Measurements from ENCODE around the gene TIGD7. TPM values are rescaled to one million over a fixed set of nuclear protein-coding genes. Genes with fewer than 3 reads are reported as not detected.

Gene TIGD7
- 1 to 10 TPM; 4.0 to 4.7 TPM for total RNA-seq

GRCh38 chr16:3305109-3306068, at the start of gene TIGD7, which contains the start of gene ZNF75A:
Gene TIGD7 (minus strand): TSS chr16:3305430. CDS start chr16:3300614, 4,816 bp downstream.
Gene ZNF75A (plus strand): TSS chr16:3305497. CDS start chr16:3308429, 2,932 bp downstream.
- H3K27ac Mint-ChIP-seq: peak within 1 kb of the TSS; percentile 90
- ChIA-PET POLR2A (interaction anchor here (0.7 to 2.8 kb wide), 19 partner anchors 9 to 225 kb away, joined by 3 to 24 read pairs (median 4); partner anchors contain the start of genes NAA60, ZNF174, ZNF200 and ZNF263), CTCF (interaction anchor here (0.9 to 1.6 kb wide), 4 partner anchors 38 to 127 kb away, joined by 3 to 9 read pairs (median 4); partner anchors contain the start of gene ZNF174)
- H3K36me3 Mint-ChIP-seq (ENCODE audit: low read depth): peaks cover 81% of the 10 kb centered on the region
- H3K9me3 Mint-ChIP-seq: peaks cover 43% of the 10 kb centered on the region
- peak; percentile 87 for DNase-seq
- peaks cover 23% of the 10 kb centered on the region for H3K4me1 Mint-ChIP-seq (ENCODE audit: low read depth)
- peak within 1 kb of the TSS; percentile 83 for H3K4me3 Mint-ChIP-seq
- ATAC-seq: peak; percentile 97
- intact Hi-C loops (cut with micrococcal nuclease): no loop called here
- no peaks in the 10 kb centered on the region for H3K27me3 Mint-ChIP-seq
- peak; percentile 19 for TF ChIP-seq CTCF (IDR thresholded peaks at IDR 0.05)

- Mint-ChIP-seq H3K4me1 (ENCODE audit: low read depth) (peaks cover 3% of the 10 kb centered on the region), H3K27ac (no peak overlapping the region), H3K4me3 (no peak overlapping the region), H3K9me3 (peaks cover 2% of the 10 kb centered on the region), H3K27me3 (no peaks in the 10 kb centered on the region), H3K36me3 (ENCODE audit: low read depth) (no peaks in the 10 kb centered on the region)
- intact Hi-C loops (cut with micrococcal nuclease): no loop called here
- POLR2A ChIA-PET: no interaction called here
- TF ChIP-seq CTCF (IDR thresholded peaks at IDR 0.05): no peak
- ATAC-seq (no peak), DNase-seq (no peak)
- CTCF ChIA-PET: no interaction called here
Measured at GRCh38 chr16:3349175-3349574, 43.9 kb upstream of the TIGD7 start.

- DNase-seq (peak; percentile 12), ATAC-seq (peak; percentile 82)
- H3K27me3 Mint-ChIP-seq: no peaks in the 10 kb centered on the region
- CTCF ChIA-PET: no interaction called here
- H3K36me3 Mint-ChIP-seq (ENCODE audit: low read depth): no peaks in the 10 kb centered on the region
- no peak overlapping the region for H3K27ac Mint-ChIP-seq
- H3K4me1 Mint-ChIP-seq (ENCODE audit: low read depth): peaks cover 3% of the 10 kb centered on the region
- TF ChIP-seq CTCF (IDR thresholded peaks at IDR 0.05): no peak
- H3K9me3 Mint-ChIP-seq: peaks cover under 1% of the 10 kb centered on the region
- no peak overlapping the region for H3K4me3 Mint-ChIP-seq
- POLR2A ChIA-PET: no interaction called here
- intact Hi-C loops (cut with micrococcal nuclease): no loop called here
Measured at GRCh38 chr16:3348547-3349167, 43.4 kb upstream of the TIGD7 start.

- H3K36me3 Mint-ChIP-seq (ENCODE audit: low read depth): no peaks in the 10 kb centered on the region
- DNase-seq: no peak
- H3K4me3 Mint-ChIP-seq: no peak overlapping the region
- CTCF ChIA-PET: no interaction called here
- no peaks in the 10 kb centered on the region for H3K9me3 Mint-ChIP-seq
- no peaks in the 10 kb centered on the region for H3K27me3 Mint-ChIP-seq
- no peak for TF ChIP-seq CTCF (IDR thresholded peaks at IDR 0.05)
- H3K4me1 Mint-ChIP-seq (ENCODE audit: low read depth): peaks cover 3% of the 10 kb centered on the region
- intact Hi-C loops (cut with micrococcal nuclease): no loop called here
- POLR2A ChIA-PET: no interaction called here
- ATAC-seq: no peak
- H3K27ac Mint-ChIP-seq: no peak overlapping the region
Measured at GRCh38 chr16:3347586-3347985, 42.4 kb upstream of the TIGD7 start.

- TF ChIP-seq CTCF (IDR thresholded peaks at IDR 0.05): no peak
- Mint-ChIP-seq H3K27me3 (no peaks in the 10 kb centered on the region), H3K27ac (no peak overlapping the region), H3K9me3 (no peaks in the 10 kb centered on the region), H3K36me3 (ENCODE audit: low read depth) (no peaks in the 10 kb centered on the region), H3K4me3 (no peak overlapping the region), H3K4me1 (ENCODE audit: low read depth) (peaks cover 3% of the 10 kb centered on the region)
- CTCF ChIA-PET: no interaction called here
- DNase-seq: no peak
- ATAC-seq: no peak
- intact Hi-C loops (cut with micrococcal nuclease): no loop called here
- POLR2A ChIA-PET: no interaction called here
Measured at GRCh38 chr16:3346041-3346440, 40.8 kb upstream of the TIGD7 start.

Measured in activated CD8-positive, alpha-beta T cell treated with anti-CD3 and anti-CD28 coated beads for 36 hours (primary cell).